Small intestine (tissue), 7 donors: ENCODE data around the gene DIS3L2. TPM values are rescaled to one million over a fixed set of nuclear protein-coding genes. Genes with fewer than 3 reads are reported as not detected.
A peak's percentile ranks its signal among the peaks of the same experiment; 100 is the strongest.
"Not testable (repeated sequence)": the region's sequence is repeated elsewhere in the genome, so short reads cannot be mapped to it uniquely, and the experiment has no call there.

ENCODE experiments used
- DNase-seq, 2 donors: peaks; one replicate each; pipeline versions ENCODE4 v3.0.0 to v3.0.0-alpha.2; 2013
- FAIRE-seq: peaks from 2 replicates; lab custom pipeline; 2012; peaks lifted over from hg19 to GRCh38; lab: Jason Lieb, UNC
- H3K27ac ChIP-seq, 3 donors: one replicate each; pipeline ENCODE4 v1.5.1; 2013; ENCODE audit warnings: low read length in 2 of 3, mild to moderate bottlenecking in 2 of 3, control low read depth in 1 of 3, inconsistent platforms in 1 of 3, low read depth in 1 of 3, moderate library complexity in 1 of 3
- H3K27me3 ChIP-seq, 3 donors: one replicate each; pipeline ENCODE4 v1.6.1; 2013; ENCODE audit warnings: low read length in 3 of 3, inconsistent platforms in 1 of 3; ENCODE audit not compliant: control insufficient read depth in 3 of 3, insufficient read depth in 3 of 3
- H3K36me3 ChIP-seq, 3 donors: one replicate each; pipeline ENCODE4 v1.6.1; 2013; ENCODE audit warnings: low read length in 3 of 3, inconsistent platforms in 1 of 3, low read depth in 1 of 3, mild to moderate bottlenecking in 1 of 3, moderate library complexity in 1 of 3; ENCODE audit not compliant: control insufficient read depth in 3 of 3, insufficient read depth in 2 of 3
- H3K4me1 ChIP-seq, 3 donors: one replicate each; pipeline ENCODE4 v1.6.1; 2013; ENCODE audit warnings: low read length in 2 of 3, inconsistent platforms in 1 of 3, low read depth in 1 of 3, mild to moderate bottlenecking in 1 of 3, moderate library complexity in 1 of 3; ENCODE audit not compliant: control insufficient read depth in 3 of 3, insufficient read depth in 2 of 3
- H3K4me3 ChIP-seq, 3 donors: one replicate each; pipeline ENCODE4 v1.5.1; 2013; ENCODE audit warnings: low read length in 3 of 3, control low read depth in 1 of 3, inconsistent platforms in 1 of 3, low read depth in 1 of 3, mild to moderate bottlenecking in 1 of 3, moderate library complexity in 1 of 3
- H3K9me3 ChIP-seq, 2 donors: one replicate each; pipeline ENCODE4 v1.6.1; 2013; ENCODE audit warnings: low read depth in 1 of 2, low read length in 1 of 2; ENCODE audit not compliant: control insufficient read depth in 2 of 2, insufficient read depth in 1 of 2
- WGBS, 3 donors: extraction: QIAGEN DNeasy Blood & Tissue Kit; methylation state at CpG; one replicate each; pipeline ENCODE4 v1.1.7; 2013; 5-methylcytosine and 5-hydroxymethylcytosine counted together
- polyA plus RNA-seq, 4 donors: library from polyadenylated mRNA; stranded (reverse) in 3 of 4; unstranded in 1 of 4; fragments of 200-250 nt in 3 of 4; fragments of 120-200 nt in 1 of 4; gene quantifications; one replicate each; pipeline versions ENCODE4 v1.2.1 to v1.2.3, GENCODE V29; 2013
- donor health status: healthy with polysubstance abuse.
- donor health status: control.
- donor health status: control.
- donor health status: Bipolar disorder and iron deficiency.
- donor health status: healthy.

Gene DIS3L2
- polyA plus RNA-seq, 4 donors, result 8.3 to 22.1 (median 11.8) TPM

GRCh38 chr2:232363064-232363783 is 401.7 kb downstream of the DIS3L2 start:
- not testable (repeated sequence) for H3K4me3 ChIP-seq, H3K9me3 ChIP-seq, H3K36me3 ChIP-seq, H3K27ac ChIP-seq, FAIRE-seq, H3K4me1 ChIP-seq, H3K27me3 ChIP-seq, DNase-seq
- 82 to 86% (median 82%) methylated on average over 12 of the region's 12 CpGs for WGBS, 3 donors

- no peak for FAIRE-seq
- no peak overlapping the region for H3K27ac ChIP-seq
- H3K9me3 ChIP-seq, result peaks cover 0 to 3% of the 10 kb centered on the region in 2 donors
- peaks cover 0 to 3% (median 0%) of the 10 kb centered on the region in 3 donors for H3K27me3 ChIP-seq
- H3K4me3 ChIP-seq, result peak overlapping the region in 1 of 3 donors; percentile 8
- no peaks in the 10 kb centered on the region for H3K36me3 ChIP-seq
- peaks cover 0 to 4% (median 0%) of the 10 kb centered on the region in 3 donors for H3K4me1 ChIP-seq
- DNase-seq, result peak in 1 of 2 donors; percentile 15
- 54 to 72% (median 64%) methylated on average over 14 of the region's 14 CpGs for WGBS, 3 donors
Observed at GRCh38 chr2:232363784-232364615, 402.5 kb downstream of the DIS3L2 start.

- not testable (repeated sequence) for DNase-seq, H3K9me3 ChIP-seq, H3K4me1 ChIP-seq, FAIRE-seq, H3K4me3 ChIP-seq, H3K27me3 ChIP-seq, H3K36me3 ChIP-seq, H3K27ac ChIP-seq
- WGBS, 3 donors, result 74 to 81% (median 79%) methylated on average over 15 to 18 of the region's 18 CpGs
Observed at GRCh38 chr2:232364806-232365594, 403.5 kb downstream of the DIS3L2 start.

- H3K9me3 ChIP-seq, result peaks cover 0 to 3% of the 10 kb centered on the region in 2 donors
- H3K4me1 ChIP-seq, result peaks cover 0 to 4% (median 0%) of the 10 kb centered on the region in 3 donors
- H3K27ac ChIP-seq, result no peak overlapping the region
- WGBS, 3 donors, result 58 to 71% (median 66%) methylated on average over 20 of the region's 20 CpGs
- no peak for FAIRE-seq
- no peaks in the 10 kb centered on the region for H3K36me3 ChIP-seq
- no peak overlapping the region for H3K4me3 ChIP-seq
- H3K27me3 ChIP-seq, result peaks cover 0 to 3% (median 0%) of the 10 kb centered on the region in 3 donors
- DNase-seq, result peak in 1 of 2 donors; percentile 32
Observed at GRCh38 chr2:232365621-232366321, 404.3 kb downstream of the DIS3L2 start.

- DNase-seq, H3K4me3 ChIP-seq, H3K4me1 ChIP-seq, H3K36me3 ChIP-seq, H3K27me3 ChIP-seq, H3K27ac ChIP-seq, H3K9me3 ChIP-seq, FAIRE-seq: not testable (repeated sequence)
- WGBS, 3 donors, result 86 to 92% (median 92%) methylated on average over 10 to 22 of the region's 23 CpGs
Observed at GRCh38 chr2:232366461-232366860, 404.9 kb downstream of the DIS3L2 start.

- H3K27me3 ChIP-seq, result peaks cover 0 to 3% (median 0%) of the 10 kb centered on the region in 3 donors
- peaks cover 0 to 4% (median 0%) of the 10 kb centered on the region in 3 donors for H3K4me1 ChIP-seq
- H3K27ac ChIP-seq, result no peak overlapping the region
- DNase-seq, result no peak
- H3K4me3 ChIP-seq, result no peak overlapping the region
- no peak for FAIRE-seq
- no peaks in the 10 kb centered on the region for H3K36me3 ChIP-seq
- WGBS, 3 donors, result 65 to 86% (median 72%) methylated on average over 6 to 7 of the region's 7 CpGs
- no peaks in the 10 kb centered on the region for H3K9me3 ChIP-seq
Observed at GRCh38 chr2:232367016-232367415, 405.5 kb downstream of the DIS3L2 start.

- no peaks in the 10 kb centered on the region for H3K36me3 ChIP-seq
- H3K9me3 ChIP-seq, result no peaks in the 10 kb centered on the region
- peaks cover 0 to 4% (median 0%) of the 10 kb centered on the region in 3 donors for H3K4me1 ChIP-seq
- H3K27ac ChIP-seq, result no peak overlapping the region
- no peak overlapping the region for H3K4me3 ChIP-seq
- FAIRE-seq, result no peak
- no peak for DNase-seq
- H3K27me3 ChIP-seq, result peaks cover 0 to 3% (median 0%) of the 10 kb centered on the region in 3 donors
- 71 to 86% (median 79%) methylated on average over 11 to 13 of the region's 13 CpGs for WGBS, 3 donors
Observed at GRCh38 chr2:232367591-232368233, 406.2 kb downstream of the DIS3L2 start.
